Mesenchymal stem cell (in vitro differentiated cells and primary cell): ENCODE results near the gene CCDC24.

Experiments
- DNase-seq: peaks from one replicate; pipeline ENCODE4 v3.0.0-alpha.2; 2013
- H2AFZ ChIP-seq: one replicate; pipeline ENCODE4 v1.6.1; 2013; ENCODE audit warnings: low read depth, mild to moderate bottlenecking, control low read depth, inconsistent platforms, low read length, moderate library complexity
- H2AK5ac ChIP-seq: 2 replicates; pipeline ENCODE4 v1.6.1; 2013; ENCODE audit warnings: low read length, moderate library complexity, mild to moderate bottlenecking, inconsistent platforms; ENCODE audit not compliant: severe bottlenecking
- H2BK120ac ChIP-seq: one replicate; pipeline ENCODE4 v1.6.1; 2013; ENCODE audit warnings: low read depth, mild to moderate bottlenecking, inconsistent platforms, low read length, moderate library complexity
- H2BK12ac ChIP-seq, 2 experiments: one replicate each; pipeline ENCODE4 v1.6.1; 2013; ENCODE audit warnings: inconsistent platforms in 2 of 2, low read length in 2 of 2, mild to moderate bottlenecking in 2 of 2, moderate library complexity in 2 of 2, control low read depth in 1 of 2
- H2BK15ac ChIP-seq: one replicate; pipeline ENCODE4 v1.6.1; 2013; ENCODE audit warnings: mild to moderate bottlenecking, low read depth, inconsistent platforms; ENCODE audit not compliant: poor library complexity, severe bottlenecking
- H2BK5ac ChIP-seq: 2 replicates; pipeline ENCODE4 v1.6.1; 2013; ENCODE audit warnings: low read depth, mild to moderate bottlenecking, low read length, control low read depth, inconsistent platforms; ENCODE audit not compliant: poor library complexity, severe bottlenecking
- H3K14ac ChIP-seq, 2 experiments: one replicate each; pipeline ENCODE4 v1.6.1; 2013; ENCODE audit warnings: inconsistent platforms in 2 of 2, low read length in 2 of 2, control low read depth in 1 of 2, mild to moderate bottlenecking in 1 of 2, moderate library complexity in 1 of 2
- H3K18ac ChIP-seq, 2 experiments: one replicate each; pipeline ENCODE4 v1.6.1; 2013; ENCODE audit warnings: inconsistent platforms in 2 of 2, low read length in 2 of 2, control low read depth in 1 of 2, low read depth in 1 of 2, mild to moderate bottlenecking in 1 of 2
- H3K23ac ChIP-seq, 2 experiments: one replicate each; pipeline ENCODE4 v1.6.1; 2013; ENCODE audit warnings: inconsistent platforms in 2 of 2, low read length in 2 of 2, mild to moderate bottlenecking in 2 of 2, moderate library complexity in 2 of 2, control low read depth in 1 of 2
- H3K27ac ChIP-seq: 2 replicates; pipeline ENCODE4 v1.5.1; 2013; ENCODE audit warnings: mild to moderate bottlenecking, moderate library complexity, low read length, control low read depth, inconsistent platforms; ENCODE audit not compliant: poor library complexity, severe bottlenecking
- H3K27me3 ChIP-seq, 2 experiments: 2 replicates each; pipeline versions ENCODE4 v1.6.1 to v1.7.0; 2013; ENCODE audit warnings: low read length in 2 of 2, mild to moderate bottlenecking in 2 of 2, moderate library complexity in 2 of 2, control low read depth in 1 of 2, inconsistent platforms in 1 of 2; ENCODE audit not compliant: control insufficient read depth in 1 of 2, insufficient read depth in 1 of 2
- H3K36me3 ChIP-seq, 2 experiments: 2 replicates each; pipeline versions ENCODE4 v1.6.1 to v1.7.0; 2013; ENCODE audit warnings: low read length in 2 of 2, control low read depth in 1 of 2, inconsistent platforms in 1 of 2, low read depth in 1 of 2, mild to moderate bottlenecking in 1 of 2; ENCODE audit not compliant: insufficient read depth in 2 of 2, control insufficient read depth in 1 of 2
- H3K4ac ChIP-seq, 2 experiments: one replicate each; pipeline ENCODE4 v1.6.1; 2013; ENCODE audit warnings: inconsistent platforms in 2 of 2, low read length in 2 of 2, mild to moderate bottlenecking in 2 of 2, moderate library complexity in 2 of 2, control low read depth in 1 of 2, low read depth in 1 of 2
- H3K4me1 ChIP-seq: 2 replicates; pipeline ENCODE4 v1.6.1; 2013; ENCODE audit warnings: low read depth, low read length, control low read depth; ENCODE audit not compliant: control insufficient read depth, insufficient read depth
- H3K4me2 ChIP-seq: 2 replicates; pipeline ENCODE4 v1.6.1; 2013; ENCODE audit warnings: low read length, mild to moderate bottlenecking, inconsistent platforms; ENCODE audit not compliant: poor library complexity, severe bottlenecking
- H3K4me3 ChIP-seq, 2 experiments: 2 replicates each; pipeline versions ENCODE4 v1.5.1 to v1.7.0; 2013; ENCODE audit warnings: low read length in 2 of 2, mild to moderate bottlenecking in 2 of 2, control low read depth in 1 of 2, low read depth in 1 of 2; ENCODE audit not compliant: insufficient read depth in 1 of 2
- H3K79me1 ChIP-seq: replicated peaks from 2 replicates; pipeline ENCODE4 v1.6.1; 2013; ENCODE audit warnings: mild to moderate bottlenecking, control low read depth, low read length, inconsistent platforms; ENCODE audit not compliant: poor library complexity, severe bottlenecking
- H3K9ac ChIP-seq: 2 replicates; pipeline ENCODE4 v1.7.0; 2013; ENCODE audit warnings: mild to moderate bottlenecking, low read length, moderate library complexity
- H3K9me3 ChIP-seq: 2 replicates; pipeline ENCODE4 v1.7.0; 2013; ENCODE audit warnings: mild to moderate bottlenecking, low read length; ENCODE audit not compliant: control insufficient read depth
- H4K8ac ChIP-seq: one replicate; pipeline ENCODE4 v1.6.1; 2013; ENCODE audit warnings: inconsistent platforms, mild to moderate bottlenecking, low read length, moderate library complexity
- H4K91ac ChIP-seq: one replicate; pipeline ENCODE4 v1.6.1; 2013; ENCODE audit warnings: mild to moderate bottlenecking, low read length, inconsistent platforms
- WGBS: methylation state at CpG from one replicate; pipeline ENCODE4 v1.1.7; 2013; ENCODE audit warnings: mixed read lengths; 5-methylcytosine and 5-hydroxymethylcytosine counted together

CCDC24 gene

GRCh38 chr1:43980255-43981134 is 10.9 kb upstream of the CCDC24 start:
- Histone ChIP-seq H2AK5ac (no peak overlapping the region), H4K8ac (no peak overlapping the region), H3K36me3 (peaks cover 45 to 73% of the 10 kb centered on the region in 2 experiments), H4K91ac (peak overlapping the region; percentile 31), H3K9ac (peak overlapping the region; percentile 85), H3K4me2 (peak overlapping the region; percentile 77), H3K27ac (no peak overlapping the region), H3K18ac (peak overlapping the region in 1 of 2 experiments; percentile 86), H3K23ac (no peak overlapping the region), H3K4me1 (peaks cover 52% of the 10 kb centered on the region), H2BK120ac (no peak overlapping the region), H3K4ac (peak overlapping the region; percentile 48 to 71), H3K79me1 (peaks cover 49% of the 10 kb centered on the region), H3K14ac (peak overlapping the region in 1 of 2 experiments; percentile 86), H2BK15ac (no peak overlapping the region), H2BK5ac (no peak overlapping the region), H3K9me3 (no peaks in the 10 kb centered on the region), H3K4me3 (peak overlapping the region; percentile 73 to 85), H3K27me3 (no peaks in the 10 kb centered on the region), H2AFZ (no peak overlapping the region), H2BK12ac (peak overlapping the region in 1 of 2 experiments; percentile 22)
- DNase-seq, result peak; percentile 50
- 85% methylated on average over 13 of the region's 13 CpGs for WGBS

GRCh38 chr1:43981135-43981491 is 10.3 kb upstream of the CCDC24 start:
- no peaks in the 10 kb centered on the region for H3K9me3 ChIP-seq
- H2BK12ac ChIP-seq, result no peak overlapping the region
- H2AK5ac ChIP-seq, result no peak overlapping the region
- no peak overlapping the region for H2BK15ac ChIP-seq
- no peak overlapping the region for H4K8ac ChIP-seq
- H3K4me1 ChIP-seq, result peaks cover 47% of the 10 kb centered on the region
- H2BK120ac ChIP-seq, result no peak overlapping the region
- no peak overlapping the region for H3K27ac ChIP-seq
- peaks cover 49 to 75% of the 10 kb centered on the region in 2 experiments for H3K36me3 ChIP-seq
- H3K4me2 ChIP-seq, result no peak overlapping the region
- no peak overlapping the region for H2BK5ac ChIP-seq
- H3K9ac ChIP-seq, result no peak overlapping the region
- H3K27me3 ChIP-seq, result no peaks in the 10 kb centered on the region
- peaks cover 45% of the 10 kb centered on the region for H3K79me1 ChIP-seq
- no peak overlapping the region for H3K23ac ChIP-seq
- no peak overlapping the region for H3K14ac ChIP-seq
- DNase-seq, result no peak
- H3K4ac ChIP-seq, result peak overlapping the region in 1 of 2 experiments; percentile 48
- H4K91ac ChIP-seq, result no peak overlapping the region
- WGBS, result 93% methylated on average over 20 of the region's 20 CpGs
- no peak overlapping the region for H2AFZ ChIP-seq
- no peak overlapping the region for H3K18ac ChIP-seq
- H3K4me3 ChIP-seq, result no peak overlapping the region

GRCh38 chr1:43981636-43982035 is 9.8 kb upstream of the CCDC24 start:
- Histone ChIP-seq H2AK5ac (no peak overlapping the region), H2BK5ac (no peak overlapping the region), H4K8ac (no peak overlapping the region), H2BK12ac (no peak overlapping the region), H3K9me3 (no peaks in the 10 kb centered on the region), H3K9ac (no peak overlapping the region), H3K14ac (no peak overlapping the region), H3K4ac (no peak overlapping the region), H3K36me3 (peaks cover 49 to 72% of the 10 kb centered on the region in 2 experiments), H3K79me1 (peaks cover 42% of the 10 kb centered on the region), H3K18ac (no peak overlapping the region), H3K4me2 (no peak overlapping the region), H3K4me3 (no peak overlapping the region), H3K27me3 (no peaks in the 10 kb centered on the region), H3K23ac (no peak overlapping the region), H2BK120ac (no peak overlapping the region), H3K4me1 (peaks cover 42% of the 10 kb centered on the region), H2BK15ac (no peak overlapping the region), H3K27ac (no peak overlapping the region), H2AFZ (no peak overlapping the region), H4K91ac (no peak overlapping the region)
- no peak for DNase-seq
- WGBS, result 97% methylated on average over 14 of the region's 20 CpGs

- no peak overlapping the region for H2BK5ac ChIP-seq
- no peak overlapping the region for H4K91ac ChIP-seq
- no peak for DNase-seq
- no peak overlapping the region for H3K9ac ChIP-seq
- no peak overlapping the region for H2BK15ac ChIP-seq
- H3K18ac ChIP-seq, result no peak overlapping the region
- H3K27me3 ChIP-seq, result no peaks in the 10 kb centered on the region
- H2BK120ac ChIP-seq, result no peak overlapping the region
- H3K79me1 ChIP-seq, result peaks cover 36% of the 10 kb centered on the region
- H3K27ac ChIP-seq, result no peak overlapping the region
- H3K14ac ChIP-seq, result no peak overlapping the region
- H2AK5ac ChIP-seq, result no peak overlapping the region
- no peak overlapping the region for H3K4me3 ChIP-seq
- no peak overlapping the region for H3K4ac ChIP-seq
- H2BK12ac ChIP-seq, result no peak overlapping the region
- WGBS, result 94% methylated on average over 8 of the region's 8 CpGs
- no peaks in the 10 kb centered on the region for H3K9me3 ChIP-seq
- H2AFZ ChIP-seq, result no peak overlapping the region
- no peak overlapping the region for H3K23ac ChIP-seq
- peaks cover 49 to 69% of the 10 kb centered on the region in 2 experiments for H3K36me3 ChIP-seq
- no peak overlapping the region for H3K4me2 ChIP-seq
- peaks cover 44% of the 10 kb centered on the region for H3K4me1 ChIP-seq
- no peak overlapping the region for H4K8ac ChIP-seq
These were observed 9.2 kb upstream of the CCDC24 start for GRCh38 chr1:43982241-43982640.
